Smooth muscle cell (in vitro differentiated cells): ENCODE measurements around the gene THUMPD3. TPM values are rescaled to one million over a fixed set of nuclear protein-coding genes. Genes with fewer than 3 reads are reported as not detected.
A peak's percentile ranks its signal among the peaks of the same experiment; 100 is the strongest.

Experiments
- DNase-seq: peaks from one replicate; lab custom pipeline; 2025; ENCODE audit not compliant: unreplicated experiment; lab: John Stamatoyannopoulos, UW
- H2AFZ ChIP-seq: fragments of 200-600 bp; sonication (generic); 2 replicates; pipeline ENCODE4 v1.6.0; 2016; ENCODE audit warnings: antibody characterized with exemption, low read depth, mild to moderate bottlenecking
- H3F3A ChIP-seq: fragments of 200-600 bp; sonication (generic); 2 replicates; pipeline ENCODE4 v1.6.0; 2017; ENCODE audit warnings: antibody characterized with exemption, low read depth
- H3K27ac ChIP-seq: fragments of 200-600 bp; sonication (generic); 2 replicates; pipeline ENCODE4 v1.5.1; 2016; ENCODE audit warnings: low read depth, mild to moderate bottlenecking
- H3K27me3 ChIP-seq: fragments of 200-600 bp; sonication (generic); 2 replicates; pipeline ENCODE4 v1.6.1; 2016; ENCODE audit warnings: low read depth, mild to moderate bottlenecking
- H3K36me3 ChIP-seq: fragments of 200-600 bp; sonication (generic); 2 replicates; pipeline ENCODE4 v1.5.1; 2016; ENCODE audit warnings: low read depth
- H3K4me1 ChIP-seq: fragments of 200-600 bp; sonication (generic); 2 replicates; pipeline ENCODE4 v1.5.1; 2016; ENCODE audit warnings: low read depth
- H3K4me2 ChIP-seq: fragments of 200-600 bp; sonication (generic); 2 replicates; pipeline ENCODE4 v1.6.0; 2016; ENCODE audit warnings: mild to moderate bottlenecking
- H3K4me3 ChIP-seq: fragments of 200-600 bp; sonication (generic); 2 replicates; pipeline ENCODE4 v1.5.1; 2016; ENCODE audit warnings: mild to moderate bottlenecking
- H3K79me2 ChIP-seq: fragments of 200-600 bp; sonication (generic); 2 replicates; pipeline ENCODE4 v1.6.0; 2016; ENCODE audit warnings: low read depth, mild to moderate bottlenecking
- H3K9ac ChIP-seq: fragments of 200-600 bp; sonication (generic); 2 replicates; pipeline ENCODE4 v1.6.0; 2016; ENCODE audit warnings: low read depth
- H3K9me3 ChIP-seq: fragments of 200-600 bp; sonication (generic); replicated peaks from 2 replicates; pipeline ENCODE4 v1.5.1; 2016; ENCODE audit warnings: low read depth
- H4K20me1 ChIP-seq: fragments of 200-600 bp; sonication (generic); 2 replicates; pipeline ENCODE4 v1.6.0; 2016; ENCODE audit warnings: low read depth
- WGBS: methylation state at CpG from one replicate; pipeline ENCODE4 v1.1.7; 2016; ENCODE audit warnings: low lambda C conversion rate; 5-methylcytosine and 5-hydroxymethylcytosine counted together
- polyA plus RNA-seq: library from polyadenylated mRNA; unstranded; fragments of >200 nt; fragmentation: Nextera tagmentation; extraction: Ambion mirVana; gene quantifications from 2 replicates; pipeline ENCODE4 v1.2.1, GENCODE V29; 2016
- total RNA-seq: library from RNA; depleted of rRNA; stranded (reverse); fragments of >200 nt; gene quantifications from 2 replicates; pipeline ENCODE4 v1.2.3, GENCODE V29; 2014
- TF ChIP-seq, protein P1 (sequence below): fragments of 200-600 bp; sonication (generic); IDR thresholded peaks from 2 replicates; pipeline ENCODE4 v1.5.1; 2017; ENCODE audit warnings: borderline replicate concordance, mild to moderate bottlenecking, antibody characterized with exemption; ENCODE audit not compliant: insufficient read depth, poor library complexity, severe bottlenecking

Gene THUMPD3
- total and polyA plus RNA-seq, 2 experiments from 2014 or later, result 11.6 to 19.5 TPM

DNA sequence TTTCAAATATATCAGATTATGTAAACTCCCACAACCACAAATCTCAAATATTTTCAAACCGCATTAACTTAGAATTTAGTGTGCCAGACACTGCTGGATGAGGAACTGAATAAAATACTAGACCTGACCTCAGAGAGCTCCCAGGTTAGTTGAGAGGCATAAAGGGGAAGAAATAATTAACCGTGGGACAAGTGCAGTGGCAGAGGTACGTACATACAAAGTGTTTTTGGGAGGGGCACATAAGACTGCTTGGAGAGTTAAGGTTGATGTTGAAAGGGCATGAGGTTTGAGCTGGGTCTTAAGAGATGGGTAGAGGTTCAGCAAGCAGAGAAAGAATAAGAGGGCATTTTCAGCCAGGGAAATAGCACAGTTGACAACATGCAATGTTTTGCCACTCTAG, 17.2 kb downstream of the THUMPD3 start:
- H3K9me3 ChIP-seq, result no peaks in the 10 kb centered on the region
- no peak for DNase-seq
- H3F3A ChIP-seq, result peaks cover 13% of the 10 kb centered on the region
- no peaks in the 10 kb centered on the region for H3K79me2 ChIP-seq
- H3K27ac ChIP-seq, result no peak overlapping the region
- H3K9ac ChIP-seq, result no peak overlapping the region
- TF ChIP-seq, protein P1, sequence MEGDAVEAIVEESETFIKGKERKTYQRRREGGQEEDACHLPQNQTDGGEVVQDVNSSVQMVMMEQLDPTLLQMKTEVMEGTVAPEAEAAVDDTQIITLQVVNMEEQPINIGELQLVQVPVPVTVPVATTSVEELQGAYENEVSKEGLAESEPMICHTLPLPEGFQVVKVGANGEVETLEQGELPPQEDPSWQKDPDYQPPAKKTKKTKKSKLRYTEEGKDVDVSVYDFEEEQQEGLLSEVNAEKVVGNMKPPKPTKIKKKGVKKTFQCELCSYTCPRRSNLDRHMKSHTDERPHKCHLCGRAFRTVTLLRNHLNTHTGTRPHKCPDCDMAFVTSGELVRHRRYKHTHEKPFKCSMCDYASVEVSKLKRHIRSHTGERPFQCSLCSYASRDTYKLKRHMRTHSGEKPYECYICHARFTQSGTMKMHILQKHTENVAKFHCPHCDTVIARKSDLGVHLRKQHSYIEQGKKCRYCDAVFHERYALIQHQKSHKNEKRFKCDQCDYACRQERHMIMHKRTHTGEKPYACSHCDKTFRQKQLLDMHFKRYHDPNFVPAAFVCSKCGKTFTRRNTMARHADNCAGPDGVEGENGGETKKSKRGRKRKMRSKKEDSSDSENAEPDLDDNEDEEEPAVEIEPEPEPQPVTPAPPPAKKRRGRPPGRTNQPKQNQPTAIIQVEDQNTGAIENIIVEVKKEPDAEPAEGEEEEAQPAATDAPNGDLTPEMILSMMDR, result no peak
- no peak overlapping the region for H2AFZ ChIP-seq
- no peaks in the 10 kb centered on the region for H3K36me3 ChIP-seq
- WGBS, result 100% methylated on average over 3 of the region's 3 CpGs
- H4K20me1 ChIP-seq, result peaks cover 8% of the 10 kb centered on the region
- H3K4me1 ChIP-seq, result no peaks in the 10 kb centered on the region
- H3K4me3 ChIP-seq, result no peak overlapping the region
- H3K27me3 ChIP-seq, result no peaks in the 10 kb centered on the region
- H3K4me2 ChIP-seq, result no peak overlapping the region

DNA sequence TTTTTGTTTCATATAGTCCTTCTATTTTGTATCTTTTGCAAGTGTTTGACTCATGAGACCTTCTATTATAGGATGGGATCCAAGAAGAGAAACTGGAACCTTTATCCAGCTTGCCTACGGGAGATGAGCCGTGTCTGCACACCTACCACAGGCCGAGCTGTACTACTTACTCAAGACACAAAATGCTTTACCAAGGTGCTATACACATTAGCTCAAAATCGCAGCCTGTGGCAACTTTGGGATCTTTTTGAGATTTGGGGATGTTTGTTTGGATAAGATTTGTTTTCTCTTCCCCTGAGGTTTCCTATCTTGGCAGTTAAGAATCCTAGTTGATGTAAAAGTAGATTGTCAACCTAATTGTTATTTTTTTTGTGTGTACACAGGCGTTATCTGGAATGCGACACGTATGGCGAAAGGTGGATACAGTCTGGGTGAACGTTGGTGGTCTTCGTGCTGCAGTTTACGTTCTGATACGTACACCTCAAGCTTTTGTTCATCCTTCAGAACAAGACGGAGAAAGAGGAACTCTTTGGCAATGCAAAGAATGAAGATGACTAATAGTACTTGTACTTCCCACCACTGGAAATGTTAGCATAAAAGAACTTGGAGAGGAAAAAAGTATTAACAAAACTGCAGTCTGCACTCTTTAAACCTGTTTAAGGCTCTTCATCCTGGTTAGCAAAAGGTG, 21.4 kb downstream of the THUMPD3 start:
- peaks cover 12% of the 10 kb centered on the region for H3K36me3 ChIP-seq

DNA sequence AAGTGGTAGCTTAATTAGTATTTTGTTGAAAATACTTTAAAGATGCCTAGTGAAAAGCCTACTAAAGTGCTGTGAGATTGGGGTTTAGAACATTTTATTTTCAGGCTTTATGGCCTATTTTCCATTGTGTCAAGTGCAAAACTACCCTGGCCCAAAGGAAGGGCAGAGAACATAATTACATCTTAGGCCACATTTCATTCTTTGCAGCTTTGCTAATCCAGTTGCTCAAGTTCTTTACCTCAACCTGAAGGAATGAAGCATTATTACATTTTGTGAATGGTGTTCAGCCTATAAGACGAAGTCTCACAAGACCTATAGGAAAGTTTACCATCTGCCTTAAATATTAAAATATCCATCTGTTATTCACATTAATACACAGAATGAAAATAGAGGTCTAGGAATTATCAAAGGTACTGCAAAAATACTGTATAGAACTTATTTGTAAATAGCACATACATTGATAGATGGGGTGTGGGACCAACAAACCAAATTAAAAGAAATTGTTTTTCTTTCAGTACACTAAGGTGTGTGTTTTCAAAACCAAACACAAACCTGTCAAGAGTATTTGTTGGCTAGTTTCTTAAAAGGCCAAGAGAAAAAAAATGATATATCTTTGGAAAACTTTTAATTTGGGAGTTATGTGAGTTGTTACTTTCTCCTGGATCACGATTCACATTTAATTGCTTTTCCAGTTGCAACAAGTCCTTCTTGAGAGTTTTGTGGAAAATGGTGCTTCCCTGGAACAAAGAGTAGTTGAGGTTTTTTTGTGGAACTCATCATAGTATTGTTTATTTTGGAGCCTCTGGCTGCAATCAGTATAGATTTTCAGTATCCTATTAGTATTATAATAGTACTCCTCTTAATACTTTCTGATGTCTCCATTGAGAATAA, 22.6 kb downstream of the THUMPD3 start:
- Histone ChIP-seq H3K27ac (peak overlapping the region; percentile 89), H3K4me2 (peak overlapping the region; percentile 33), H3K36me3 (peaks cover 18% of the 10 kb centered on the region), H3K27me3 (no peaks in the 10 kb centered on the region), H3K9ac (peak overlapping the region; percentile 19), H3F3A (peaks cover 54% of the 10 kb centered on the region), H4K20me1 (peaks cover 52% of the 10 kb centered on the region), H3K9me3 (no peaks in the 10 kb centered on the region), H3K79me2 (peaks cover 24% of the 10 kb centered on the region), H3K4me1 (no peaks in the 10 kb centered on the region), H2AFZ (no peak overlapping the region), H3K4me3 (no peak overlapping the region)
- DNase-seq, result no peak
- WGBS, result 76% methylated on average over 2 of the region's 2 CpGs
- TF ChIP-seq, protein P1, result no peak

More for the DNA sequence above, 21.4 kb downstream of the THUMPD3 start:
- TF ChIP-seq, protein P1, result no peak
- Histone ChIP-seq H2AFZ (no peak overlapping the region), H3K27me3 (no peaks in the 10 kb centered on the region), H3K27ac (peak overlapping the region; percentile 89), H3F3A (peaks cover 44% of the 10 kb centered on the region), H3K9ac (peak overlapping the region; percentile 19), H4K20me1 (peaks cover 41% of the 10 kb centered on the region), H3K4me1 (no peaks in the 10 kb centered on the region), H3K9me3 (no peaks in the 10 kb centered on the region), H3K4me3 (no peak overlapping the region), H3K4me2 (peak overlapping the region; percentile 16), H3K79me2 (peaks cover 12% of the 10 kb centered on the region)
- no peak for DNase-seq
- WGBS, result 69% methylated on average over 13 of the region's 13 CpGs
